CD1c-positive myeloid dendritic cell (primary cell): ENCODE measurements around the gene ARMS2.

Experiments used
- DNase-seq: peaks from one replicate; pipeline ENCODE4 v3.0.0-alpha.2; 2016; ENCODE audit errors: extremely low spot score

The ARMS2 gene

DNA sequence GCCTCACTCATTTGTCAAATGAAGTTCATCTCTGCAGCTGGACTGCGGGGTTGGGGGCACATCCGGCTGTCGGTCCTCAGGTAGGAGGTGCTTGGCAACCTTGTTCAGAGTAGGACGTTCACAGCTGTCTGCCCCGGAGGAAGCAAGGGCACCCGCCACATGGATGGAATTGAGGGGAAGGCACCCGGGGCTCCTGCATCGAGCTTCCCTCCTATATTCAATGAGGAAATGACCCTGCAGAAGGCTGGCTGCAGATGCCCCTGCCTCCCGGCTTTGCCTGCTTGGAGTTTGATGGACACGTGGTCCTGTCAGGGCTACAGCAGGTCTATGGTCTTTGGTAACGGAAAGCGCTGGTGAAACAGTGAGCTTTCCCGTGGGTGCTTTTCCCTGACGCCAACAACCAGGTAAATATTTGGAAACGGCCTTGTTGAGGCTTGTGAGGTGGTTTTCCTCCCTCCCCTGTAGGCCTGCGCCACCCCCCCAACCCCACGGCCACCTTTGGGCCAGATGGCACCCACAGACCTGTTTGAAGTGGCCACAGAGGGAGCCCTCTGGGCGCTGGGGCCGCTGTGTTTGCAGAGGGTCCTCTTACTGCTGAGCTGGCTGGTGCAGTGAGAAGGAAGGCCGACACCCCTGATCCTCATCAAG is 39.8 kb downstream of the ARMS2 start:
- no peak for DNase-seq

DNA sequence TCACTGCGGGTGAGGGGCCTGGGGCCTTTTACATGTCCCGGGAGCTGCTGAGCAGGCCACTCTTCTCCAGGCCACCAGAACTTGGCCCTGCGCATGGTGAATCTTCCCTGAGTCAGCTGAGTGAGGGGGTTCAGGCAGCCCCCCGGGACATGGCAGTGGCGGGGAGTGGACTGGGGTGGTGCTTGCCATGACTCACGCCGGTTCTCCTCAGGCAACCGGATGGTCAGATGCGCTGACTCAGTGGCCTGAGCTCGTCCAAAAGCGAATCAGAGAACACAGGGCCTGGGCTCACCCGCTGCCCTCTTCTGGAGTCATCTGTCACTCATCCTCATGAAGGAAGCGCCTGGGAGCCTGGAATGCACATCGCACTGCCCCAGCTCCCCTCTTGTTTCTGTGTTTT is 40.4 kb downstream of the ARMS2 start:
- DNase-seq, result no peak

DNA sequence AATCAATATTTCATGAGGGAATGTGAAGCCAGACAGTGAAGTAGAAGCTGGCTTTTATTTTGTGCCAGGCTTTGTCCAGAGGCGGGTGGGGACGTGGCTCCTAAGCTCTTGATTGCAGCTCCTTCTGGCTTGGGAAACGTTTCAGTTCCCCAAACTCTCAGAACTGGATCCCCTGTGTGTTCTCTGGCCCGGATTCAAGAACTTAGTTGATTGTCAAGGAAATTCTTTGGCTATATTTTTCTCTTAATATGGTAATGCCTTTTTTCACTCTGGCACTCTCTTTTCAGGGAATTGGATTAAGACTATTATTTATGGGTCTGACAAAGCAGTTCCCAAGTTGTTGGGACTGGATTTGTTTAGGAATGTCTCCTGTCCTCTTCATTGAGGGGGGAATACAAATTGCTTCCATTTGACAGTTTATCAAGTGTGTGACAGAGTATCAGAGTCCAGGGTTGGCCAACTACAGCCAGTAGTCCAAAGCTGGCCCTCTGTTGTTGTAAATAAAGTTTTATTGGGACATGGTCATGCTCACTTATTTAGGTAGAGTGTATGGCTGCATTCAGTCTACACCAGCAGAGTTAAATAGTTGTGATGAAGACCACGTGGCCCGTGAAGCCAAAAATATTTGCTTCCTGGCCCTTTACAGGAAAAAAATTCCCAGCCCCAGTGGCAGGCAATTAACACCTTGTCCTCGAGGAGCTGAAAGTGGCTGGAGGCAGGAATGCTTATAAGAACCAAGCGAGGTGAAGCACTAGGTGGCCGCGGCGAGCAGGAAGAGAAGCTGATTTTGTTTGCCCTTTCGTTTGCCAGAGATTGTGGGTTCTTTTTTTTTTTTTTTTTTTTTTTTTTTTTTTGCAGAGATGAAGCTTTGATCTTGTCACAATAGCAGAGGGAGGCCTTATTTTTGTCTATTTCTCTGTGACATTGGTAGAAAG is 41.2 kb downstream of the ARMS2 start:
- peak; percentile 38 for DNase-seq

DNA sequence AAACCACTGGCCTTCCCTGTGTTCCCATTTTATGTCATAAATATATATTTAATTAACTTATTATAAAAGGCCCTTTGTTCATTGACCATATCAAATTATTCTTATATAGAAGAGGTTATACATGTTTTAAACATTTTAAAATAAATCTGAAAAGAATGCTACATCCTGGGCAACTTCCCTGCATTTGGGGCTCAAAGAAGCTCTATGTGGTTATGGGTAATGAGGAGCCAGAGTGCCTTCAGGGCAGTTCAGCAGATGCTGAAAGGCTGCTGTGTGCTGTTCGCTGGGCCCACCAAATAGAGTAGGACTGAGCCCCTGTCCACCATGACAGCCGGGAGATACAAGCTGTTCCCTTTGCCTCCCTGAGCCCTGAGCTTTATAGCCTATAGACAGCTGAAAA is 42.8 kb downstream of the ARMS2 start:
- no peak for DNase-seq

DNA sequence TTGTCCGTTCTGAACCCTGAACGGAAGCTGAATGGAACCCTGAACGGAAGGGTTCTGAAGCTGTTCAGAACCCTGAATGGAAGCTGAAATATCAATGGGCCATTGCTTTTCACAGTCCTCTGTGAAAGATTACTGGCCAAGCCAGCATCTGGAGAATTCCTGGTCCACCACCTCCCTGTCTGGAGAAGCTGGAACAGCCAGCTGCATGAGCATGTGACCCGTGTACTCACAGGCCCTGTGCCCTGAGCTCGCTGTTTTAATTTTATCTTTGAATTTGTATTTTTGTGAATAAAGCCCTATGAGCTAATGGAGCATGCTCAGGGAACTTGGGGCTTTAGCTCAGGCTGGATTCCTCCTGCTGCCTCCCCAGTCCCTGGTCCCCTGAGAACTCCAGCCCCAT is 44.1 kb downstream of the ARMS2 start:
- DNase-seq, result no peak

DNA sequence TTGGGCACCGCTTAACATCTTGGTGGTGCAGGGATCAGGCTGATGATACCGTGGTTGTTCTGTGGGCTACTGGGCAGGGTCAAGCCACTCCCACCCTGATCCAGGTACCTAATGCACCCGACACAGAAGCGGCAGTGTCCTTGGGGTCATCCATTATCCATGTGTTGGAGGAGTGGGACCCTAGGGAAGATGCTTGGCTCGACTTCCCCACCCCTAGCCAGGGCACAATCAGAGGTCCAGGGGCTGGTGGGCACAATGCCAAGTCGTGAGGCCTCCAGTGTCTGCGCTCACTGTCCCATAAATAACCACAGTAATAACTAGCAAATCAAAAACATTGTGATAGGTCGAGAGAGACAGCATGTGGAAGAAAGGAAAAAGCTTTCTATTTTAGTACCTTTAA is 44.6 kb downstream of the ARMS2 start:
- no peak for DNase-seq

DNA sequence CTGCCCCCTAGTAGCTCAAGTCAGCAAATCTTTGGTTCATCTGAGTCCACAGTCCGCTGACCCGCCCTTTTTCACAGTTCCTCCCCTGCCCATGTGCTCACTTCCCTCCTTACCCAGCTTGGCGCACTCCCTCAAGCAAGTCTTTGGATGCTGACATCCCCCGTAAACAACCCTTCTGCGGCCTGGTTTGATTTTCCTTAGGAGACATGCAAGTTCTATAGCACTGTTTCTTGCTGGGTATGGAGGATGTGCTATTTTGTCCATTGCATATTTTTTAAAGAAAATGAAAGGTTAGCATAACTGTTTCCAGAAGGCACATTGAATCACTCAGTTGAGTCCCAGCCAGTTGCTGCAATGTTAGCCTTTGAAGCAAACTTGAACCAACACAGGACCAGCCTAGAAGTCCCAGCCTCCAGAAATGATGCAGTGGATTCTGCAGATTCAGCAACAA is 45.1 kb downstream of the ARMS2 start:
- DNase-seq, result no peak

DNA sequence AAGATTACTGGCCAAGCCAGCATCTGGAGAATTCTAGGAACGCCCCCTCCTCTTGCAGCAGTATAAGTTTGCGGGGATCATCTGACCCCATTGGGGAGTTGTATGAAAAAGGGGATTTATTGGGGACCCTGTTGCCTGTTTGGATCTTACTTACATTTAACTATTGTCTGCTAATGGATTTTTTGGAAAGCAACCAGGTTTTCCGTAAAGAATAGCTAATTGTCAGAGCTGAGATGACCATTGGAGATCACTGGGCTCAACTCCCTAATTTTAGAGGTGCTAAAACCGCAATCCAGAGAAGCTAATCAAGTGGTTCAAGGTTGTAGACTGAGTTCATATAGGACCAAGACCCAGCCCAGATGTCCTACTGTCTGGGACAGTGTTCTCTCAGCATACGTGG is 45.7 kb downstream of the ARMS2 start:
- DNase-seq, result no peak

DNA sequence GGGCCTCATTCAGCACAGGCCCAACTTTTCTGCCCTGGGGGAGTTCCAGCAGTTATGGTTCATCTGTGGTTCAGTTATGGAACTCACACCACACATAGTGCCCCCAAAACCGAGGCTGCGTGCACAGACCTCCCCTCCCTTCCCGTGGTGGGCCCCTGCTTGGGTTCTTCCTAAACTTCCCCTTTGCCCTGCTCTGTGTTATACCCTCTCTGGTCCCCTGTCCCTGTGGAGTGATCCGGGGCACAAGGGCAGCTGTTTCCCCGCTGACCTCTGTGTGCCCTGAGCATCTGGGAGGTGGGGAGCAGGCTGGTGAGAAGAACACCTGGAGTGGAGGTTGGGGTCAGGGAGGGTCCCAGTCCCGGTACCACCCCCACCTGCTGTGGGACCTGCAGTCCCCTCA is 46.3 kb downstream of the ARMS2 start:
- no peak for DNase-seq

DNA sequence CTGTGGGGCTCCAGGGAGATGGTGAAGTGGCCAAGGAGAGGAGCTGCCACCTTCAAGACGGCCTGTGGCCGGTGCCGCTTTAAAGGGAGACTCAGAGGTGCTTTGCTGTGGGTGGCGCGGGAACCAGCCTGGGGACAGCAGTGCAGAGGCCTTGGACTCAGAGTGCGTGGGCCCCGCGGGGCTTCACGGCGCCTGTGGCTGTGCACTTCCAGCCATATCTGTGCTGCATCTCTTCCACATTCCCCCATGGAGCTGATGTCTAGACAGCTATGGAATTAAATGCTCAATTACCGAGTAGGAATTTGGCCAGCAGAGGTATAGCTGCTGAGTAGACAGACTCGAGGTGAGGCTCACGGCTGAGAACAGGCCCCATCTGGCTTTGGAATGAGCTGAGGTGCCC is 48.6 kb downstream of the ARMS2 start:
- DNase-seq, result no peak

DNA sequence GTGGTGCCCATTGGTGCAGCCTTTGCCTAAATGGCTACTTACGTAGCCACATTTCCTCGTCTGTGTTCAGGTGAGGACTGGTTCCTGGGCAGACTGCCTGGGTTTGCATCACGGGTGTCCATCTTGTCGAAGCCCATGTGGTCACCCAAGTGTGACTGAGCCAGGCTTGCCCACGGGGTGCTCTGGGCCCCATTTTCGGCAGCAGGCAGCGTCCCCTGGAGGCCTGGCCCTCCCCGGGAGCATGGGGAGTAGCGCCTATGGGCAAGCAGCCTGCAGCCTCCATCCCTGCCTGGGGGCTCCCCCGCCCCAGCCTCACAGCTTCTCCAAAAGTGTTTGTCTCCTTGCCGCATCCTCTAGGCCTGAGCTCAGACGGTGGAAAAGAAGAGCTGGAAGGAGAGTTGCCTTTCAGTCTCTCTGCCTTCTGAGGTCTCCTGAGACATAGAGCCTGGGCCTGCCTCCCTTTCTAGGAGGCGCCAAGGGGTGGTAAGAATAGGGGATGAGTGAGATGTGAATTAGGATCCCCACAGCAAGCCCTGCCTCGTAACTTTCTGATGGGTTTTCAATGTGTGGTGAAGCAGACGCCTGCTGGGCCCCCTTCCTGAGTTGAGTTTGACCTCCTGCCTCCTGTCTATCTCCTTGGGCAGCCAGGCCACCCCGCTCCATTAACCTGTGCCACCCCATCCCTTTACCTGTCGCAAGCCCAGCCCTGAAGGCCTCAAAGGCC is 49.6 kb downstream of the ARMS2 start:
- DNase-seq, result no peak

DNA sequence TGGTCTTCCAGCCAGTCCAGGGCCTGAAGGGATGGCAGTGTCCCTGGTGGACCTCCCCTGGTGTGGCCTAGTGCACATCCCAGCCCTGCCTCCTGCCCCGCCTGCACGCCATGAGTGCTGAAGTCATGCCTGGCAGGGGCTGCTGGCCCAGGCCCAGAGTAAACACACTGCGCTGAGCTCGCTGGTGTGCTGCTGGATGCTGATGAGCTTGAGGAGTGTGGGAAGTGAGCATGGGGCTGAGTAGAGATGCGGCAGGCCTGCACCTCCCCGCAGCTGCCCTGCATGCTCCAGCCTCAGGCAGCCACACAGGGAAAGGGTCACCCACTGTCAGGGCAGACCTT is 50.1 kb downstream of the ARMS2 start:
- DNase-seq, result no peak

DNA sequence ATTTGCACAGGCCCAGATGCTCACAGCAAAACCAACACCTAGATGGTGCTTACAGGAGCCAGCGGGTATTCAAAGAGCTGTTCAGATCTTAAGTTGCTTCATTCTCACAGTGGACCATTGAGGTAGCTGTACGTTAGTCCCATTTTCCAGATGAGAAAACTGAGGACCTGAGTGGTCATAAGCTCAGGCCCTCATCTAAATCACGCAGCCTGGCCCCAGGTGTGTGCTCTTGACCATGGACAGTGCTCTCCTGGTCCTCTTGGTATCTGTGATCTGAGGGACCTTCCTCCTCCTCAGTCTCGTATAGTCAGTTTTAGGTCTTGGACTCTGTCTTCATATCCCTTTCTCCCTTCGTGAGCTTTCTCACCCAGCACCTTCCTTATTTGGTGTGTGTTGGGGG is 50.6 kb downstream of the ARMS2 start:
- no peak for DNase-seq

DNA sequence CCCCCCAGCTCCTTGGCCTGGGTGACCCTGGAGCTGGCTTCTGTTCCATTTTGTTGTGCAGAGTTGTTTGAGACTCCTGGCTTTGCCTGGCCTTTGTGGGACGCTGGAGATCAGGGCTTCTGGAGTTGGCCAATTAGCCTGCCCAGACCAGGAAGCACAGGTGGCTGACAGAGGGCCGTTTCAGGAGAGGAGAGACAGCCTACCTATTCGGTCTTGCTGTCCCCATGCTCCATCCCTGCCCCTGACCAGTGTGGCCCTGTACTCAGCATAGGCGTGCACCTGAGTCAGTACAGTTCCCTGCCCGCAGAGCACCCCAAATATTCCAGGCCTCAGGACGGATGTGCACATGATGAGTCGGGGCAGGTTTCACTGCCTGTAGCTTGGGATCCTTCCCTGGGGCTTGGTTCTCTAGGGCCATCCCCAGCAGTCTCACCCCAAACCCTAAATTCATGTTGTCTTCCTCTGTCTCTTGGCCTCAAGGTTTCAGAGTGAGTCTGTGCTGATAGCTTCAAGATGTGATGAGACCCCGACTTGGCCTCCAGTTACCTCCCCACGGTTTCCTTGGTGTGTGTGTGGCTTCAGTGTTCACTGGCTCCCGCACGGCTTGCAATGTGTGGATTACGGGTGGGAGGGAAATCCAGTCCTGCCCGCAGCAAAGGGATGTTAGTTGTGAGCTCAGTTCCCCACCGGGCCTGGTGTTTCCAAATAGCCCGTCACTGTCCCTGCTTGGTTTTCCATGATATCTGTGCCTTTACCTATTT is 51.6 kb downstream of the ARMS2 start:
- no peak for DNase-seq
